GM18868 (cell line): Measurements from ENCODE around the gene IL34.

Experiments
- ATAC-seq: cut with Tn5 transposase; IDR thresholded peaks from one replicate; pipeline ENCODE4 v1.9.1; 2021; ENCODE audit warnings: mild to moderate bottlenecking, moderate library complexity; ENCODE audit not compliant: unreplicated experiment

The IL34 gene

GRCh38 chr16:70676675-70677498, 30.5 kb downstream of the IL34 start:
- no peak for ATAC-seq

GRCh38 chr16:70677499-70678120, 31.3 kb downstream of the IL34 start:
- ATAC-seq, result no peak

GRCh38 chr16:70678121-70678897, 31.9 kb downstream of the IL34 start:
- no peak for ATAC-seq

- ATAC-seq, result no peak
These were observed 32.7 kb downstream of the IL34 start for GRCh38 chr16:70678898-70679670.

GRCh38 chr16:70679671-70680494, 33.5 kb downstream of the IL34 start:
- no peak for ATAC-seq

GRCh38 chr16:70680495-70681381, 34.4 kb downstream of the IL34 start:
- ATAC-seq, result no peak

- ATAC-seq, result no peak
These were observed 35.3 kb downstream of the IL34 start for GRCh38 chr16:70681382-70682238.

- ATAC-seq, result no peak
These were observed 36.1 kb downstream of the IL34 start for GRCh38 chr16:70682239-70683145.

GRCh38 chr16:70683146-70683944, 37.0 kb downstream of the IL34 start:
- ATAC-seq, result no peak

GRCh38 chr16:70684146-70685060, 38.0 kb downstream of the IL34 start:
- no peak for ATAC-seq

- no peak for ATAC-seq
These were observed 38.9 kb downstream of the IL34 start for GRCh38 chr16:70685061-70685937.

GRCh38 chr16:70685938-70686375, 39.6 kb downstream of the IL34 start, which contains the start of gene MTSS2:
Gene MTSS2 (minus strand): TSS chr16:70686053. CDS start chr16:70685791, 262 bp downstream.
- ATAC-seq, result no peak

- ATAC-seq, result no peak
These were observed 40.2 kb downstream of the IL34 start for GRCh38 chr16:70686376-70687101.
